Breast epithelium (tissue), 4 donors: Measurements from ENCODE around the gene SALL1. TPM values are rescaled to one million over a fixed set of nuclear protein-coding genes. Genes with fewer than 3 reads are reported as not detected.
A peak's percentile ranks its signal among the peaks of the same experiment; 100 is the strongest.

Experiments used
- DNase-seq, 2 donors: peaks; one replicate each; pipeline ENCODE4 v3.0.0-alpha.2; 2019; ENCODE audit warnings: low spot score in 2 of 2
- H3K27ac ChIP-seq, 2 donors: fragments of 200-600 bp; sonication (generic) in 1 of 2; one replicate each; pipeline ENCODE4 v1.5.1; 2016 to 2019; ENCODE audit warnings: mild to moderate bottlenecking in 1 of 2
- H3K27me3 ChIP-seq, 2 donors: fragments of 200-600 bp; sonication (generic) in 1 of 2; one replicate each; pipeline versions ENCODE4 v1.5.1 to v1.6.0; 2017 to 2019; ENCODE audit warnings: control low read depth in 1 of 2, mild to moderate bottlenecking in 1 of 2
- H3K36me3 ChIP-seq: fragments of 200-600 bp; one replicate; pipeline ENCODE4 v1.5.1; 2019
- H3K4me1 ChIP-seq, 2 donors: fragments of 200-600 bp; sonication (generic); one replicate each; pipeline ENCODE4 v1.5.1; 2016 to 2019; ENCODE audit warnings: control low read depth in 1 of 2
- H3K4me3 ChIP-seq, 3 donors: fragments of 200-600 bp; sonication (generic); 1 replicate in 2 of 3; 2 replicates in 1 of 3; pipeline ENCODE4 v1.5.1; 2016 to 2019; ENCODE audit warnings: mild to moderate bottlenecking in 3 of 3, moderate library complexity in 2 of 3
- H3K9me3 ChIP-seq, 2 donors: fragments of 200-600 bp; sonication (generic) in 1 of 2; one replicate each; pipeline ENCODE4 v1.5.1; 2016 to 2019; ENCODE audit warnings: control low read depth in 1 of 2
- POLR2A ChIP-seq: fragments of 450-650 bp; IDR thresholded peaks from one replicate; pipeline ENCODE4 v1.6.1; 2016; ENCODE audit warnings: antibody characterized with exemption, mild to moderate bottlenecking, moderate library complexity
- POLR2AphosphoS5 ChIP-seq, 3 donors: sonication (generic); formaldehyde crosslinking; IDR thresholded peaks; one replicate each; pipeline ENCODE4 v1.6.1; 2017; ENCODE audit warnings: antibody characterized with exemption in 3 of 3
- intact Hi-C: fragments of 100-400 bp; cut with DNase I; formaldehyde crosslinking; loops from one replicate; pipeline ENCODE4 v1.15.1; 2023; ENCODE audit warnings: low total_unique reads
- total RNA-seq, 3 donors: library from RNA; depleted of rRNA; stranded (reverse); fragments of >200 nt; gene quantifications; one replicate each; pipeline ENCODE4 v1.1.0, GENCODE V29; 2016
- TF ChIP-seq, protein P1 (sequence below), 3 donors: fragments of 450-650 bp; IDR thresholded peaks; one replicate each; pipeline ENCODE4 v1.5.1; 2016 to 2017; ENCODE audit warnings: antibody characterized with exemption in 3 of 3, mild to moderate bottlenecking in 3 of 3, moderate library complexity in 3 of 3

Gene SALL1
- under 1 TPM; 0.15 to 0.33 (median 0.32) TPM for total RNA-seq

DNA sequence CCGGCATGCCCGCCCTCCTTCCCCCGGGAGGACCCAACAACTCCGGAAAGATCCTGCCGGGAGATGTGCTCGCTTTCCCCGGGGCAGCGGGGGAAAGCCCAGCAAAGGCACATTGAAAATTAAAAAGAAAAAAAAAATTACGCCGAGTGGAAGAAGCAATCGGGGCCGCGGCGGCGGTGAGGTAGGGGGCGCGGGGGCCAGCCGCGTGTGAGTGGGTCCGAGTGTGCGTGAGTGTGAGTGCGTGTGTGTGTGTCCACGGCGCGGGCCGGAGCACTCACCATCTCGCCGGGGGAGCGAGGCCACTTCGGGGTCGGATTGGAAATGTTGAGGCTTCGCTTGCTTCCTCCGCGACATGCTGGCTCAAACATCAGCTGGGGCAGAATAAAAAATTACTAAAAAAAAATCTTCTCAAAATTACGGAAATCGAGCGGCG is at the start of gene SALL1:
Gene SALL1 (minus strand): TSS at position 383 of the 433 bp plus-strand sequence. CDS start 29 bp downstream, at position 354.
- Histone ChIP-seq H3K4me3 (peak within 1 kb of the TSS; percentile 29 to 72 (median 52)), H3K9me3 (no peaks in the 10 kb centered on the region), H3K27ac (peak within 1 kb of the TSS; percentile 17 to 76), H3K4me1 (peaks cover 0 to 5% of the 10 kb centered on the region in 2 donors), H3K27me3 (peaks cover 0 to 70% of the 10 kb centered on the region in 2 donors), H3K36me3 (no peaks in the 10 kb centered on the region)
- no peak for DNase-seq
- TF ChIP-seq POLR2AphosphoS5 (IDR thresholded peaks at IDR 0.05) (no peak), POLR2A (no peak)
- TF ChIP-seq, protein P1, sequence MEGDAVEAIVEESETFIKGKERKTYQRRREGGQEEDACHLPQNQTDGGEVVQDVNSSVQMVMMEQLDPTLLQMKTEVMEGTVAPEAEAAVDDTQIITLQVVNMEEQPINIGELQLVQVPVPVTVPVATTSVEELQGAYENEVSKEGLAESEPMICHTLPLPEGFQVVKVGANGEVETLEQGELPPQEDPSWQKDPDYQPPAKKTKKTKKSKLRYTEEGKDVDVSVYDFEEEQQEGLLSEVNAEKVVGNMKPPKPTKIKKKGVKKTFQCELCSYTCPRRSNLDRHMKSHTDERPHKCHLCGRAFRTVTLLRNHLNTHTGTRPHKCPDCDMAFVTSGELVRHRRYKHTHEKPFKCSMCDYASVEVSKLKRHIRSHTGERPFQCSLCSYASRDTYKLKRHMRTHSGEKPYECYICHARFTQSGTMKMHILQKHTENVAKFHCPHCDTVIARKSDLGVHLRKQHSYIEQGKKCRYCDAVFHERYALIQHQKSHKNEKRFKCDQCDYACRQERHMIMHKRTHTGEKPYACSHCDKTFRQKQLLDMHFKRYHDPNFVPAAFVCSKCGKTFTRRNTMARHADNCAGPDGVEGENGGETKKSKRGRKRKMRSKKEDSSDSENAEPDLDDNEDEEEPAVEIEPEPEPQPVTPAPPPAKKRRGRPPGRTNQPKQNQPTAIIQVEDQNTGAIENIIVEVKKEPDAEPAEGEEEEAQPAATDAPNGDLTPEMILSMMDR (IDR thresholded peaks at IDR 0.05) = no peak
- intact Hi-C loops = no loop called here

DNA sequence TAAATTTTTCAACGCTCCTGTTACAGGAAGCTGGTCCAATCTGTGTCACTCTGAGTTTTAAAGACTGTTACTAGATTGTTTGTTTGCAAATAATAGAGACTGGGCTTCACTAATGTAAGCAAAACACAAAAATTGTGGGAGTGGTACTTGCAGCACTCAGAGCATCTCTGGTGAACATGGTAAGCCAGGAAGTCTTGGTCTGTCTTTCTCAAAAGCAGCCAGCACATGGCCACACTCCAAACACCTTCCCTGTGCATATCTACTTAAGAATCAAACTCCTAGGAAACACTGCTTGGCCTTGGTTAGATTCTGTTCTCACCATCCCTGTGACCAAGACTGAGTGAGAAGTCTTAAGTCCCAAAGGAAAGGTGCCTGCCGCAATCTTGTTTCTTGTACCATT is 49.7 kb upstream of the SALL1 start:
- no peaks in the 10 kb centered on the region for H3K27me3 ChIP-seq
- no peaks in the 10 kb centered on the region for H3K36me3 ChIP-seq
- H3K9me3 ChIP-seq = peaks cover 0 to 16% of the 10 kb centered on the region in 2 donors
- no peak for TF ChIP-seq POLR2AphosphoS5 (IDR thresholded peaks at IDR 0.05)
- TF ChIP-seq POLR2A = no peak
- TF ChIP-seq, protein P1 (IDR thresholded peaks at IDR 0.05) = no peak
- no peak for DNase-seq
- no peak overlapping the region for H3K4me3 ChIP-seq
- intact Hi-C loops = no loop called here
- no peak overlapping the region for H3K27ac ChIP-seq
- H3K4me1 ChIP-seq = no peaks in the 10 kb centered on the region

- no peak for DNase-seq
- Histone ChIP-seq H3K4me3 (no peak overlapping the region), H3K4me1 (no peaks in the 10 kb centered on the region), H3K27ac (no peak overlapping the region), H3K36me3 (no peaks in the 10 kb centered on the region), H3K27me3 (no peaks in the 10 kb centered on the region), H3K9me3 (peaks cover 0 to 16% of the 10 kb centered on the region in 2 donors)
- TF ChIP-seq POLR2A (no peak), POLR2AphosphoS5 (IDR thresholded peaks at IDR 0.05) (no peak)
- TF ChIP-seq, protein P1 (IDR thresholded peaks at IDR 0.05) = no peak
- intact Hi-C loops = no loop called here
Measured at GRCh38 chr16:51197953-51198748, 47.1 kb upstream of the SALL1 start.

GRCh38 chr16:51193879-51194278 is 42.8 kb upstream of the SALL1 start:
- no peak overlapping the region for H3K27ac ChIP-seq
- no peak for TF ChIP-seq POLR2A
- TF ChIP-seq, protein P1 (IDR thresholded peaks at IDR 0.05) = no peak
- TF ChIP-seq POLR2AphosphoS5 (IDR thresholded peaks at IDR 0.05) = no peak
- intact Hi-C loops = no loop called here
- H3K4me3 ChIP-seq = no peak overlapping the region
- no peaks in the 10 kb centered on the region for H3K4me1 ChIP-seq
- no peaks in the 10 kb centered on the region for H3K36me3 ChIP-seq
- peaks cover 0 to 5% of the 10 kb centered on the region in 2 donors for H3K27me3 ChIP-seq
- DNase-seq = no peak
- H3K9me3 ChIP-seq = no peaks in the 10 kb centered on the region

DNA sequence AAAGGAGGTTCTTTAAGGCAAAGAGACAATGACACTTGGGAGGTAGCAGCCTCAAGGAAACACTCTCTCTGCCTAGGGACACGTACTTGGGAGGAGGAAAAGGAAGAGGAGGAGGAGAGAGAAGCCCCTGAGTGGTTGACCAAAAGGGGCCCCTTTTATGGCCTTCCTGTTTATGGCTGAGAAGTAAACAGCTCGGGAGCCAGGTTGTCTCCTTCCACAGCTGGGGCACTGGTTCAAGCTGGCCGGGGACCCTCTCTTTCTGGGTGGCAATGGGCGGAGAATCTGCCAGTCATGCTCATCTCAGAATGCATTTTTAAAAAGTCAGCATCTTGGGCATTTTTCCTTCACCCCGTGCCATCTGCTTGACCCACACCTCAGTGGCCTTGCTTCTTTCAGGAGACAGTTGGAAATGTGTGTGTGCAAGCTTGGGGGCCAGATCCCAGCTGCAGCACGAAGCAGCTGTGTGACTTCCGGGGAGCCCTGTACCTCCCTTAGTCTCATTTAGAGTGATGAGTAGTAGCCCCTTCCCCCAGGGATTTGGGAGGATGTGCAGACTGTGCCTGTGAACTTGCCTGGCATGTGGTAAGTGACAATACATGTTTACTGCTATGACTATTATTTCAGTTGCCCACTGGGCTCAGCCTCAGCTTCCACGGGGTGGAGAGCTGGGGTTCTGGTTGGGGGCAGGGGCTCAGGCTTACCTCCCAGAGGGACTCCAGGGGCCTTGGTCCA is 33.8 kb upstream of the SALL1 start:
- Histone ChIP-seq H3K9me3 (no peaks in the 10 kb centered on the region), H3K4me3 (no peak overlapping the region), H3K27me3 (peaks cover 0 to 8% of the 10 kb centered on the region in 2 donors), H3K36me3 (no peaks in the 10 kb centered on the region), H3K4me1 (no peaks in the 10 kb centered on the region), H3K27ac (no peak overlapping the region)
- no peak for DNase-seq
- no peak for TF ChIP-seq POLR2AphosphoS5 (IDR thresholded peaks at IDR 0.05)
- TF ChIP-seq, protein P1 (IDR thresholded peaks at IDR 0.05) = no peak
- TF ChIP-seq POLR2A = no peak
- intact Hi-C loops = no loop called here
